ENCODE measurements around the gene ACSS2.

- TF ChIP-seq CTCF (IDR thresholded peaks at IDR 0.05) (no peak), POLR2A (IDR thresholded peaks at IDR 0.05) (no peak)
Observed at GRCh38 chr20:34880215-34880850, 3.9 kb downstream of the ACSS2 start.
